ENCODE data around the gene ARSG. TPM values are rescaled to one million over a fixed set of nuclear protein-coding genes. Genes with fewer than 3 reads are reported as not detected.
A peak's percentile ranks its signal among the peaks of the same experiment; 100 is the strongest.

The ARSG gene
- polyA plus RNA-seq, 3 donors = 15.5 to 19.3 (median 19.2) TPM

GRCh38 chr17:68431045-68431608 is 139.8 kb downstream of the ARSG start:
- H3K9me3 Mint-ChIP-seq = peaks cover 0 to 2% (median 0%) of the 10 kb centered on the region in 7 donors
- H3K4me3 ChIP-seq (replicated peaks in 1 of 3; ENCODE audit: low read depth in 2 of 3, low read length in 3 of 3) = no peak overlapping the region
- no peak overlapping the region for H3K9ac ChIP-seq (ENCODE audit: insufficient read depth, low read length, poor library complexity, severe bottlenecking)
- H3K4me2 ChIP-seq (replicated peaks; ENCODE audit: extremely low read depth, low read length, poor library complexity, severe bottlenecking) = no peak overlapping the region
- H2AFZ ChIP-seq (ENCODE audit: insufficient read depth, low read depth, low read length, poor library complexity, severe bottlenecking) = no peak overlapping the region
- 93% methylated on average over 10 of the region's 13 CpGs for WGBS (ENCODE audit: insufficient coverage)
- peaks cover 83 to 93% of the 10 kb centered on the region in 2 donors for H3K36me3 Mint-ChIP-seq
- peaks cover 79 to 98% of the 10 kb centered on the region in 2 donors for H3K36me3 ChIP-seq (replicated peaks in 1 of 2; ENCODE audit: control insufficient read depth in 1 of 2, insufficient read depth in 2 of 2, low read length in 2 of 2)
- no peaks in the 10 kb centered on the region for H3K79me2 ChIP-seq (ENCODE audit: insufficient read depth, low read length)
- intact Hi-C loops (cut with micrococcal nuclease) = loop anchor here in 1 of 2 donors (5.0 kb wide), 1 partner anchor 34 kb away; no protein-coding TSS in a partner anchor
- DNase-seq = no peak
- H3K27me3 ChIP-seq (ENCODE audit: control insufficient read depth in 2 of 2, insufficient read depth in 2 of 2, low read length in 2 of 2) = no peaks in the 10 kb centered on the region
- no peak overlapping the region for H3K27ac ChIP-seq (ENCODE audit: low read depth in 1 of 2, low read length in 2 of 2)
- TF ChIP-seq CTCF (IDR thresholded peaks at IDR 0.05) = no peak
- H3K9me3 ChIP-seq (replicated peaks in 1 of 2; ENCODE audit: control insufficient read depth in 1 of 2, insufficient read depth in 1 of 2, low read length in 2 of 2) = no peaks in the 10 kb centered on the region
- peaks cover 2% of the 10 kb centered on the region in 2 donors for H3K4me1 ChIP-seq (ENCODE audit: control insufficient read depth in 1 of 2, insufficient read depth in 2 of 2, low read length in 2 of 2)
- peaks cover 0 to 6% (median 5%) of the 10 kb centered on the region in 3 donors for H3K27me3 Mint-ChIP-seq (ENCODE audit: low read depth in 3 of 3)
- no peaks in the 10 kb centered on the region for H4K20me1 ChIP-seq (ENCODE audit: insufficient read depth, low read length)
- H3K4me1 Mint-ChIP-seq = peaks cover 3% of the 10 kb centered on the region
- H3K4me3 Mint-ChIP-seq = no peak overlapping the region
- H3K27ac Mint-ChIP-seq = peak overlapping the region in 1 of 7 donors; percentile 48

GRCh38 chr17:68431661-68432071 is 140.4 kb downstream of the ARSG start:
- peaks cover 76 to 92% of the 10 kb centered on the region in 2 donors for H3K36me3 ChIP-seq (replicated peaks in 1 of 2; ENCODE audit: control insufficient read depth in 1 of 2, insufficient read depth in 2 of 2, low read length in 2 of 2)
- H3K27me3 ChIP-seq (ENCODE audit: control insufficient read depth in 2 of 2, insufficient read depth in 2 of 2, low read length in 2 of 2) = no peaks in the 10 kb centered on the region
- H3K9me3 Mint-ChIP-seq = peaks cover 0 to 2% (median 0%) of the 10 kb centered on the region in 7 donors
- DNase-seq = no peak
- H3K4me2 ChIP-seq (replicated peaks; ENCODE audit: extremely low read depth, low read length, poor library complexity, severe bottlenecking) = no peak overlapping the region
- peaks cover 82 to 93% of the 10 kb centered on the region in 2 donors for H3K36me3 Mint-ChIP-seq
- peaks cover 0 to 5% (median 4%) of the 10 kb centered on the region in 3 donors for H3K27me3 Mint-ChIP-seq (ENCODE audit: low read depth in 3 of 3)
- peaks cover 7 to 8% of the 10 kb centered on the region in 2 donors for H3K4me1 ChIP-seq (ENCODE audit: control insufficient read depth in 1 of 2, insufficient read depth in 2 of 2, low read length in 2 of 2)
- intact Hi-C loops (cut with micrococcal nuclease) = loop anchor here in 1 of 2 donors (5.0 kb wide), 1 partner anchor 34 kb away; no protein-coding TSS in a partner anchor
- no peaks in the 10 kb centered on the region for H3K79me2 ChIP-seq (ENCODE audit: insufficient read depth, low read length)
- 64% methylated on average over 13 of the region's 15 CpGs for WGBS (ENCODE audit: insufficient coverage)
- H3K9me3 ChIP-seq (replicated peaks in 1 of 2; ENCODE audit: control insufficient read depth in 1 of 2, insufficient read depth in 1 of 2, low read length in 2 of 2) = no peaks in the 10 kb centered on the region
- peaks cover 9% of the 10 kb centered on the region for H3K4me1 Mint-ChIP-seq
- no peak overlapping the region for H3K27ac ChIP-seq (ENCODE audit: low read depth in 1 of 2, low read length in 2 of 2)
- no peak overlapping the region for H3K4me3 ChIP-seq (replicated peaks in 1 of 3; ENCODE audit: low read depth in 2 of 3, low read length in 3 of 3)
- peak; percentile 24 for TF ChIP-seq CTCF (IDR thresholded peaks at IDR 0.05)
- no peak overlapping the region for H2AFZ ChIP-seq (ENCODE audit: insufficient read depth, low read depth, low read length, poor library complexity, severe bottlenecking)
- H3K27ac Mint-ChIP-seq = peak overlapping the region in 1 of 7 donors; percentile 4
- no peaks in the 10 kb centered on the region for H4K20me1 ChIP-seq (ENCODE audit: insufficient read depth, low read length)
- no peak overlapping the region for H3K9ac ChIP-seq (ENCODE audit: insufficient read depth, low read length, poor library complexity, severe bottlenecking)
- no peak overlapping the region for H3K4me3 Mint-ChIP-seq
